CD4-positive, alpha-beta T cell treated with Interleukin-15 for 4 hours (primary cell): ENCODE data around the gene IL17REL.

Source experiments
- DNase-seq: peaks from one replicate; pipeline ENCODE4 v3.0.0-alpha.2; 2020; ENCODE audit warnings: low spot score

IL17REL gene

GRCh38 chr22:50022171-50022819 is 9.7 kb upstream of the IL17REL start:
- no peak for DNase-seq

GRCh38 chr22:50020606-50021005 is 8.0 kb upstream of the IL17REL start:
- no peak for DNase-seq

- DNase-seq = no peak
Measured at GRCh38 chr22:50019316-50019715, 6.8 kb upstream of the IL17REL start.

GRCh38 chr22:50018608-50019285 is 6.2 kb upstream of the IL17REL start:
- peak; percentile 58 for DNase-seq

- no peak for DNase-seq
Measured at GRCh38 chr22:50017701-50018224, 5.2 kb upstream of the IL17REL start.

GRCh38 chr22:50016988-50017700 is 4.6 kb upstream of the IL17REL start:
- peak; percentile 68 for DNase-seq

- no peak for DNase-seq
Measured at GRCh38 chr22:50016308-50016987, 3.9 kb upstream of the IL17REL start.

- no peak for DNase-seq
Measured at GRCh38 chr22:50015451-50016307, 3.1 kb upstream of the IL17REL start.

- DNase-seq = no peak
Measured at GRCh38 chr22:50014655-50015401, 2.3 kb upstream of the IL17REL start.

GRCh38 chr22:50014053-50014501 is 1.5 kb upstream of the IL17REL start:
- no peak for DNase-seq

GRCh38 chr22:50011447-50012210 is 936 bp downstream of the IL17REL start:
- DNase-seq = no peak

GRCh38 chr22:50010676-50011446 is 1.7 kb downstream of the IL17REL start:
- DNase-seq = peak; percentile 71

GRCh38 chr22:50009765-50010675 is 2.5 kb downstream of the IL17REL start:
- no peak for DNase-seq

GRCh38 chr22:50009251-50009650 is 3.3 kb downstream of the IL17REL start:
- DNase-seq = no peak

GRCh38 chr22:50008151-50009040 is 4.2 kb downstream of the IL17REL start:
- no peak for DNase-seq

GRCh38 chr22:50007057-50007511 is 5.5 kb downstream of the IL17REL start:
- no peak for DNase-seq

- no peak for DNase-seq
Measured at GRCh38 chr22:50004918-50005317, 7.6 kb downstream of the IL17REL start.
